GOT3 (cell line): ENCODE results near the gene MAMDC2.
"Not testable (repeated sequence)": the region's sequence is repeated elsewhere in the genome, so short reads cannot be mapped to it uniquely, and the experiment has no call there.

Experiments
- DNase-seq: peaks from one replicate; lab custom pipeline; 2025; ENCODE audit warnings: mixed read lengths; lab: John Stamatoyannopoulos, UW

The MAMDC2 gene

DNA sequence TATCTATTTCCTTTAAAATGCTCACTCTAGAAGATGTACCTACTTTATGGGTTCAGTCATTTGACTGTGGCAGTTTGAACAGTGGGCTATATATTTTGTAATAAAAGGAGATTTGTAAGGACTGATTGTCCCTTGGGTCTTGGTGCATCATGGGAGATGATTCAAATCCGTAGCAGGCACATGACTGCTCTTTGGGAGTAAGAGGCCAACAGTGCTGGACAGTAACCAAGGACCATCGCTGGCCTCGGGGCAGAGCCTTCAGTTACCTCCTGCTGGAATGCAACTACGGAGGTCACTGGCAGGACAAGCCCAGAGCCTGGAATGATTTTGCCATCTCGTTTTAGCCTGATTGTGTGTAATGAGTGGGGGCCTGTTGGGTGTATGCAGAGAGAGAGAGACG, 7.0 kb upstream of the MAMDC2 start:
- DNase-seq, result no peak

DNA sequence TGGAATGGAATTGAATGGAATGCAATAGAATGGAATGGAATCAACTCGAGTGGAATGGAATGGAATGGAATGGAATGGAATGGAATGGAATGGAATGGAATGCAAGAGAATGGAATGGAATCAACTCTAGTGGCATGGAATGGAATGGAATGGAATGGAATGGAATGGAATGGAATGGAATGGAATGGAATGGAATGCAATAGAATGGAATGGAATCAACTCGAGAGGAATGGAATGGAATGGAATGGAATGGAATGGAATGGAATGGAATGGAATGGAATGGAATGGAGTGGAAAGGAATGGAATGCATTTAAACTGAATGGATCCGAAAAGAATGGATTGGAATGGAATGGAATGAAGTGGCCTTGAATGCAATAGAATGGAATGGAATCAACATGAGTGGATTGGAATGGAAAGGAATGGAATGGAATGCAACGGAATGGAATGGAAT, 5.5 kb upstream of the MAMDC2 start:
- not testable (repeated sequence) for DNase-seq

DNA sequence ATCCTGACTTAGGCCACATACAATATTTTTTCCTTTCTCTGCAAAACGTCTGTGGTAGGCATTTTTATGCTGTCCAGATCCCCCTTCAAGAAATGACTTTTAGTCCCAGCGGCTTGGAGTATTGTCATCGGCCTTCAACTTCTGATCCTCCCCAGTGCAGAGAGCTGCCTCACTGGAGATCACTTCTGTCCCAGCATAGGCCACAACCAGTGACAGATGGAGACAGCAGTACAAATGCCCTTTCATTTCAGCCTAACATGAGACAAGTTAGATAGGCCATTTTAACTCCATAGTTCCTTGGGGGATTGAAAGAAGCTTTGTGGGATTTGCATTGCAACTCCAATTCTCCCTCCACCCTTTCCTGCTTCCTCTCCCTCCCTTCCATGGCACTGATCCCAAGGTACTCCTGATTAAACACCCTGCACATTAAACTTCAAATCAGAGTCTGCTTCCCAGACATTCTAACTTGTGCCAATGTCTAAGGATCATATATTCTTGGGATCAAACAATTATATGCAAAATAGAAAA, 3.2 kb upstream of the MAMDC2 start:
- DNase-seq, result no peak

DNA sequence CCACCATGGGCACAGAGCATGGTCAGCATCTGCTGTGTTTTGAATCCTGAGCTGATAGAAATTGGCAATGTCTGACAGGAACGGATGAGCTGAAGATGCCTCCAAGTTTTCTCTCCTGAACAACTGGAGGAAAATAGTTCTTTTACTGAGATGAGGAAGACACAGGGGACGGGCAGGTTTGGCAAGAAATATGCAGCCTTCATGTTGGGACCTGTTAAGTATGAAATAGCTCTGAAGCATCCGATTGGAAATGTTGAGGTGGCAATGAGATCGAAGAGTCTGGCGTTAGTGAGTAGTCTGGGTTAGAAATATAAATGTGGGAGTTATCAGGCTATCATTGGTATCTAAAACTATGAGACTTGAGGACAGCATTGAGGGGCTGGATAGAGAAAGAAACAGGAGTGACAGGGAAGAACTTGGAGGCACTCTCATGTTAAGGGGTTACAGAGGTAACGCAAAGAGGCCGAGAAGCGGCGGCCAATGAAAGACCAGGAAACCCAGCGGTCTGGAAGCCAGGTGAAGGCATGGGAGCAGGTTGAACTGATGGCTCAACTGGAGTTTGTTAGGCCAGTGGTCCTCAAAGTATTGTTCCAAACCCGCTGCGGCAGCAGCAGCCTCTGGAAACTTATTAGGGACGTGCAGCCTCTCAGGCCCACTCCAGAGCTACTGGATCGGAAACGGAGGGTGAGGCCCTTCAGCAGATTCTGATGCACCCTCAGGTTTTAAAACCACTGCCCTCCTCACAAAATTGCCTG, 1.0 kb upstream of the MAMDC2 start:
- no peak for DNase-seq

DNA sequence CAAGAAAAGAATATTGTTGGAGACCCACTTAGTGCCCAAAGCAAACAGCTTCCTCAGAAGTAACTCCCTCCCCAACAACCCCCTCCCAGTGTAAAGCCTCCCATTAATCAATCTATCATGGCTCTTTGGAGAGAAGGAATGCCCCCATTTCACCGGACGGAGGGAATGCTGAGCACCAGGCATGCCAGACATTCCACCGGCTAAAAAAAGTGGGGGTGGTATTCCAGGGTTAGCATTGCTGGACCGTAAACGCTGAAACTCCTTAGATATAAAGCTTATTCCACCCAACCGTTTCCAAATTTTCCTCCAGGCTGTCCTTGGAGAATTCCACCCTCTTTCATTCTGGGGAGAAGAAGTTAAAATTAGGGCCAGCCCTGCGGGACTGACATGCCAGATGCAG, 363 bp upstream of the MAMDC2 start:
- no peak for DNase-seq

DNA sequence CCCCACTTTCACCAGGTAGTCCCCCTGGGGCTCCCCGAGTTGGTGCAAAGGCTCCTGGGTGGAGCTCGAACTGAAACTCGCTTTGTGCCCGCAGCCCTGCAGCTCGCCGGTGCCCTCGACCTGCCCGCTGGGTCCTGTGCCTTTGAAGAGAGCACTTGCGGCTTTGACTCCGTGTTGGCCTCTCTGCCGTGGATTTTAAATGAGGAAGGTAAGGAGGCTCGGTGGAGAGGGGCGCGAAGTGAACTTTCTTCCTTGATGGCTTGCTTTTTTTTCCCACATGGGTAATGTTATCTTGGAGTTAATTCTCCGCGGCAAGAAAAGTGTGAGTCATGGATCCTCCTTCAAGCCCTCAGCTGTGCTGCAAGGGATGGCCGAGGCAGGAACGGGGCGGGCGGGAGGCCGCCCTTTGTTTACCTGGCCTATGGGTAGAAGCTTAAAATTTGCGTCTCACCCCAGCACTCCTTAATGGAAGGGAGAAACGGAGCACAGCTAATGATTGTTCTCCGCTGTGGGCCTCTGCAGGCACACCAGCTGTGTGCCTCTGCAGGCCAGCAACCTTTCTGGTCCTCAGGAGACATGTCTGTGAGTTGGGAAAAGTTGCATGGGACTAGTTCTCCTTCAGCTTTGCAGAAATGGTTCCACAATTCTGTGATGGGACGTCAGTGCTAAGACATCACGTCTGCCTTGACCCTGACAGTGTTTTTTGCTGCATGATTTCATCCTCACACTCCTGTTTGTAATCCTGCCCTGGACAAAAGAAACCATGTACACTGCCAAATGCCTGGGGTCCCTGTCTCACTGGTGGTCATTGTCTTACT, 1.1 kb downstream of the MAMDC2 start:
- no peak for DNase-seq

DNA sequence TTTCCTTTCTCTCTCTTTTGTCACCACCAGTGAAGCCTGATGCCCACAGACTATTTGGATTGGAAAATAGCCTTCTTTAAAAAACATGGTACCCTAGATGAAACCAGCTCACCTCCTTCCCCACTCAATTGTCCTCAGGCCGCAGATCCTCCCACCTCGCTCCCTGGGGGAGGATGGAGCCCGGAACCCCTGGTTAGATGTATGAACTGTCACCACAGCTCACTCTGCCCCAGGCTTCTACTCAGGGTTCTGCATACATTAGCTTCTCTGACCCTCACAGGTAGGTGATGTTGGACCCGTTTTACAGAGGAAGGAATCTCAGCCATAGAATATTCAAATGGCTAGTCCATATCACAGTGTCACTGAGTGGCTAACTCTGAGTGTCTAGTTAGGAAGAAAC, 1.8 kb downstream of the MAMDC2 start:
- no peak for DNase-seq

DNA sequence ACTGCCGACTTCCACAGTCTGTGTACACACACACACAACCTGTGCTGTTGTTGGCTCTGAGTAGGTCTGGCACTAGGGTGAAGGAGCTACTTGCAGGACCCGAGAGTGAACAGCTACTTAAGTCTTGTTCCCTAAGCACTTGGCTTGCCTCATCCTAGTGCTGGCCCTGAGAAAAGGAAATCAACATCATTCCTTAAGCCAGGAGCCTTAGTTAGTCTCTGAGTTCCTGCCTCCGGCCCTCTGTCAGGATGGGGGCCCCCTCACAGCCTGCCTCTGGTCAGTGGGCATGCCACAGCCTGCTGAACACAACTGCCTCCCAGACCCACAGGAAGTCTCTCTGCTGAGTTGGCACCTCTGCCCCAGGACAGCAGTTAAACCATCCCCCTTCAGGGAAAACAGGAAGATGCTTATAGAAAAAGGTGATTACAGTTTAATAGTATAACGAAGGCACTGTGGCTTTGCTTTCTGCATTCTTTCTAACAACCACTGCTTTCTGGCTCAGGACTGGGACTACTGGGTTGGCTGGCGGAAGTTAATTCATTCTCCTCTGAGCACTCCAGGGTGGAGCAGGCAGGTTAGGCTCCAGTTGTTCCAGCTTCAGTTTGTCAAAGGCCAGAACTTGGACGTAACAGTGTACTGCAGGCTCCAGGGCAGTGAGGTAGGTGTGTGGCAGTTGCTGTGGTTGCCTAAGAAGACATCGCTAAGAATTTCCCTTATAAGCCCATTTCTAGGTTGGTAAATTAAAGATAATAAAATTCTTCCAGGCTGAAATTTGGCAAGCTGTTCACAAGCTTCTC, 2.8 kb downstream of the MAMDC2 start:
- DNase-seq, result no peak

DNA sequence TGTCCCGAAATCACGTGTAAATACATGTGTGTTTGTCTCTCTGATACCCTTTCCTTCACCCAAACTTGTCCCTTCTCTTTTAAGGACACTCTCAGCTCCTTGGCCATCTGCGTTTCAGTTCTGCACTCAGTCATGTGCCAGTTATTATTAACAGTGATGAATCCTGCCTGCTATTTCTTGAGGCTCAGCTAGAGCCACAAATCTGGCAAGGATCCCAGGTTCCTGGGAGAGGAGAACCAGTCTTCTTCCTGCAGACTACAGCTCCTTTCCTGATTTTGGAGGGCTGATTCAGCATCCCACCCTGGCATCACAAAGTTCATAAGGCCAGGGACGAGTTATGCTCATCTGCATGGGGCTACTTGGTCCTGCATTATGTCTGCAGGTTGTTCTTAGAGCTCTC, 5.6 kb downstream of the MAMDC2 start:
- DNase-seq, result no peak

DNA sequence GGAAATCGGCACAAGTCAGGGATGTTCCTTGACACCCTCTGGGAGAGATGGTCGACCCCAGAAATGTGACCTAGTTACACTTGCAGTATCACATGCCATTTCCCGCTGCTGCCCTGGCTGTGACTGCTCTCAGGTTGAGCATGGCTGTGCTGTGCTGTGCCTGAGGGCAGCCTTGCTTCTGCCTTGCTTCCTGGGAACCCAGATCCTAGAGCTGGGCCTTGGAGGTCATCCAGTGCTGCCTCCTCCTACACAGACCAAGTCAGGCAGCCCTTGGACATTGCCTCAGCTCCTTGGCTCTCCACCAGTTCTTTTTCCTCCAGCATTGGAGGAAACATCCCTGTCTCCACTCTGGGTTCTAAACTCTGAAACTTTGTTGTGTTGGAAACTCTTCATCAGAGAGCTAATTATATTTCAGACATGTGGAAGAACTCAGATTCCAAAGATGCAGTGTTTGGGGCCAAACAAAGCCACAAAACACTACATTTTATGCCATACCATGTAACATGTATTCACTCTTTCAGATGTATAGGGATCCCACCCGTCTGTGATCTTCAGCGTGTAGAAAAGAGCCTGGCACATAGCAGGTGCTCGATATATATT, 6.1 kb downstream of the MAMDC2 start:
- no peak for DNase-seq

DNA sequence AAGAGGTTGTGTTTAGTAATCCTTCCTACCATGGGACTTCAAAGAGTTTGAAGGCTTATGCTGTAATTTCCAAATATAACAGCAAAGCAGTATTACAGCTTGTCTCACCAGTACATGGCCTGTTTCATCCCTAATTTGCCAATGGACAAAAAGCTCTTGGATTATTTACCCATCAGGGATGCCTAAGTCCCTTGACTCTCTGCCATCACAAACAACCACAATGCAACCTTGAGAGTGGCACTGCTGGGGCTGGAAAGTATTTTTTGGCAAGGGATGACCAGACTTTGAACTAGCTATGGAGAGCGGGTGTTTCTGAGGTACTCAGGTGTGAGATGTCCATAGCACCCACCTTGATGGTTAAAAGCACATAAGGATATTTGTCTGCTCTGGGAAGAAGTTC, 9.1 kb downstream of the MAMDC2 start:
- no peak for DNase-seq

DNA sequence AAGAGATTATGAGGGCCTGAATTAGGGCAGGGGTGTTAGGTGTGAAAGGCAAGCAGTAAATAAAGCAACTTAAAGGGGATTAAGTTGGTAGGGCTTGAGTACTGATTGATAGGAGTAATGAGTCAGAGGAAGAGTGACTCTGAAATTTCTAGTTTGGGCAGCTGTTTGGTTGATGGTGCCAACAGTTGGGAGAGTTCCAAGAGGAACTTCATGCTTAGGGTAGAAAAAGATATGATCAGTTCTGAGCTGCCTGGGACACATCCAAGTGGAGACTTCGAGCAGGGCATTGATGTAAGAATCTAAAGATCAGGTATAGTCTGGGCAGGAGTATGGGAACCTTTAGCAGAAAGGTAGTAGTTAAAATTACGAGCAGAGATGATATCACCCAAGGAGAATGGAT, 10.2 kb downstream of the MAMDC2 start:
- no peak for DNase-seq

DNA sequence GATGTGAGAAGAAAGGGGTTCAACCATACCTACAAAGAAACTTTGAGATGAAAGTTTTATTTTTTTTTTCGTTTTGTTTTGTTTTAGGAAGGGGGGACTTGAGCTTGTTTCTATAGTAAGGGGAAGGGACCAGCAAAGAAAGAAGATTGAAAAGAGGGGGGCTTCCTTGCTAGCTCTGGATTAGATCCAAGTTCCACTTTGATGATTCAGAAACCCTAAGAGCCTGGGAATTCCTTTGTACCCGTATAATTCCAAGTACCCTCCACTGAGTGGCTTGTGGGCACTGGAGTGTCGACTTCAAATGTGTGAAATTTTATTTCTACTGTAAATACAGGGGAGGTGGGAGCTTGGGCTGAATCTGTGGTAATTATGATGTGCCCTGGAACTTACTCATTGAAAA, 10.9 kb downstream of the MAMDC2 start:
- DNase-seq, result no peak

DNA sequence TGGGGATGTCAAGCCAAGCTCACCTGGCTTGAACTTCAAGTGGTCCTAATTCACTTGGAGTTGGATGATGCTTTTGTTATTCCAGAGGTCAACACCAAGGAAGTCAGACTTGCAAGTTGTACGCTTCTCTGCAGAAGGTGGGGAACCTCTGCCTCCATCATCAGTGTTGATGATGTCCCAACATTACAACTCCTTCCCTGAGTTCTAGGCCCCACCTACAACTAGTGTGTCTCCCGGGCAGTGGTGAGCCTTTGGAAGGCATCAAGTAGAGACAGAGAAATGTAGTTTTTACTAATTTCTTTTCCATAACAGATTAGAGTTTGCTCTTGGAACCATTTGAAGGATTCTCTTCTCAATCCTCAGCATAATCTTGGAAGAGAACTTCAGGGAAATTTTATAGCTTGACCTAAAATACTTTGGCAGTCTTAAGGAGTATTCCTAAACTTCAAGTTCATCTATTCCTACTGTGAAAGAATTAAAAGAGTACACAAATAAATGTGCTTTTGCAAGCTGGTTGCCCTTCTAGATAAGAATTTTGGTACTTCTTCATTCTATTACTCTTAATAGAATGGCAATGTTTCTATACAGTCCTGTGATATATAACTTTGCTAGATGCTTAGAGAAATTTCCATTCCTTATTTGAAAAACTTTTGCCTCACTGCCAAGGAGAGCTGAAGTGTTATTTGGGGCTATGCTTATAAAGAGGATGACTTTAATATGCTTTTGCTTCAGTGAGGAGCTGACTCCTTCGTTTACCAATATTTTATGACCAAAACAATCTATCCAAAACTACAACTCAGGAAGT, 12.0 kb downstream of the MAMDC2 start:
- no peak for DNase-seq

DNA sequence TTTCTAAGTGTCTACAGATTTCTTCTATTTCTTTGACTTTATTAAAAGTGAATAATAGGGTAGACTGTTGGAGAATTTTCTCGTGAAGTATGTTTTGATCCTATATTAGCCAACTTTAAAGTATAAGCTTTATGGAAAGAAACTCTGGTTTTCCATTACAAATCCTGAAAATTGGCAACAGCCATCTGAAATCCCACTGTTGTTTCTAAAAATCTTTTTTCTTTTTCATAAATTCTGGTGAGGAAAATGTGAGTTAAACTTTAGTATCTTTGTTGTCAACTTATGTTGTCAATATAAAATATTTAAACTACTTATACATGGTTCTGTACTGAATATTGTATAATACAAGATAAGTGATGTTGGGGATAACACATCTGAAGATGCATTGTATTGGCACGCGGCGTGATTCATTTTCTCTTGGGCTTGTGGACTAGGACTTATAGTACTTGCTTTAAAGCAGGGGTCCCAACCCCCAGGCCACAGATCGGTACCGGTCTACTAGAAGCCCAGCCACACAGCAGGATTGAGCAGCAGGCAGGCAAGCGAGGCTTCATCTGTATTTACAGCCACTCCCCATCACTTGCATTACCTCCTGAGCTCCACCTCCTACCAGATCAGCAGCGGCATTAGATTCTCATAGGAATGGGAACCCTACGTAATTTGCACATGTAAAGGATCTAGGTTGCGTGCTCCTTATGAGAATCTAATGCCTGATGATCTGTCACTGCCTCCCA, 12.7 kb downstream of the MAMDC2 start:
- DNase-seq, result no peak

DNA sequence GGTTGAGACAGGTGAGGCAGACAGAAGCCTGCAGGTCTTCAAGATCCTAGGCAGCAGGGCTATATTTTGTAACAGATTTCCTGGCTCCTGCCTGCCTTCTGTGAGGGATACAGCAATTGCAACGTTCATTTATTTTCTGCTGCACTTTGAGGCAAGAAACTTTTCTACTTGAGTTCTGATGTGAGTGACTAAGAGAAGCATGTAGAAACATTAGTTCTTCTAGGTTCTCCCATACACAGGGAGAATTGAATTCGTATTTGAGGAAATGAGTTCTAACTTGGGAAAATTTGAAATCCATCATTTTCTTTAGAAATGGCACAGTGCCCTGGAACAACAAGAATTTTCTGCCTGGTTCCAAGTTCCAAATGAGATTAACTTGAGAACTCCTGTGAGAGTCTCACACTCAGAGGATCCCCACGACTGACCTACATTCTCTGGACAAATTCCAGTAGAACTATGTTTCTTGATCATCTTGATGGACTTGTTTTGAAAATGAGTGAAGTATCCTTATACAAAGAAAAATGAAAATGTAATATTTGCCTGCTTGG, 15.0 kb downstream of the MAMDC2 start:
- no peak for DNase-seq

DNA sequence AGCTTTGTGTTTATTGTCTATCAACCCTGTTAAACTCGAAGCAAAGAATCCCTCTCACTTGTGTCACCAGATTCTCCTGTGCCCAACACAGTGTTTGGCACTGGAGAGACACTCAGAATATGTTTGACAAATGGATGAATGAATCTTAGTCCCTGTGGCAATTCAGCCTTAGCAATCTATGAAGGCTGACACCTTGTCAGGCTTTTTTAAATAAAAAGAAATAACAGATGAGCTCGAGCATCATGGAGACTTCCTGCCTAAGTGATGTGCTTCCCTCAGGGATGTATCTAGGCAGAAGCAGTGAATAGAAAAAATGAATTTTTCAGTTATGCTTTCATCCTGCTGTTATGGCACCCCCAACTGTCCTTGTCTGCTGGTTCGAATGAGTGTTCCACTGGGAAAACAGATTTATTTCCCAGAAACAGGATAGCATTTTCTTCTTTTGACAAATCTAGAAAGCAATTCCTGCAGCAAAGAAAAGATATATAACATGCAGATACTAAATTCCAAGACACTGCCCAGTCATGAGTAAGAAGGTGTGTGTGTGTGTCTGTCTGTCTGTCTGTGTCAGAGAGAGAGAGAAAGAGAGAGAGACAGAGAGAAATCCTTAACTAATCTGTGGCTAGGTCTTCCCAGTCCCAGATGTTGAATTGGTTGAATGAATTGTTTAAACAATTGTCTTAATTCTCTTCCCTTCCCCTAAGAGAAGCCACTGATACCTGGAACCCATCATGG, 16.7 kb downstream of the MAMDC2 start:
- DNase-seq, result no peak

DNA sequence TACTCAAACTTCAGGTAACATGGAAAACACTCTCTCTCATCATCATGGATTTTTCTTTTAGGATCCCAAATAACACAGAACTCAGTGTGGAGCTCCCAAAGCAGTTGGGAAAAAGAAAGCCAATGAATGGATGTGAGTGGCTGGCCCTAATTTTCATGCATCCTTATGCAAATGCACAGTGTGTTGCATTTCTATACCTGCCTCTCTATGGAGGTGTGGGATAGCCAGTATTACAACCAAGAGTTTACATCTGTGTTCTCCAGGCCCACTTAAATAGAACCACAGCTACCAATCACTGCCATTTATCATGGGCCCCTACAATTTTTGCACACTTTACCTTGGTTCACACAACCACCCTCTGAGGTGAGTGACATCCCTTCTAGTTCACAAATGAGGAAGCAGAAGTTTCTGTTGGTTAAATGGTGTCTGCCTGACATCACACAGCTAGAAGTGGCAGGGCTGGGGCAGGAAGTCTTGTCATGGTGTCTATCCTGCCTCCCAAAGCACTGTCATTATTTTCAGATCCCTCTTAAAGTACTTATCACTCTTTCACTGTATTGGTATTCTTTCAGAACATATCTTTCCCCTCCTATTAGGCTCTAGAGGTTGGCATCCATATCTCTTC, 17.3 kb downstream of the MAMDC2 start:
- no peak for DNase-seq

DNA sequence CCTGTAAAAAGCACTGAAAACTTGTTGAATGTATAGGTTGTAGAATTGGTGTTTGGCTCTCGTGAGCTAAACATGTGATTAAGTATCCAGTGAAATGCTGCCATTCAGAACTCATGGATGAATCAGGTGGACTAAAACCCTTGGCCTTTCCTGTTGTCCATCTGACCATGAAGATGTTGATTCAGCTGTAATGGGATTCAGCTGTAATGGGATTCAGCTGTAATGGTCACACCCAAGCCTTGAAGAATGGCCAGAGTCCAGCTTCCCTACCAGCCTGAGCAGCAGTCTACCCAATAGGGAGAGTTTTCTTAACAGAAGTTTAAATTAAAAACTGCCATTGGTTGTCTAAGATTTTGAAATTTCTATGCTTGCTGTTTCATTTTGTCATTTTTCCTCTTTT, 18.1 kb downstream of the MAMDC2 start:
- no peak for DNase-seq
